ENCODE data around the gene RELN. TPM values are rescaled to one million over a fixed set of nuclear protein-coding genes. Genes with fewer than 3 reads are reported as not detected.

RELN gene
- total and polyA plus RNA-seq, 10 of the 15 experiments (the other 5 are each of a cell fraction or from before 2014, with no cell fraction given): 0.11 to 0.21 TPM; not detected in 8

GRCh38 chr7:103425177-103425576 lies 564.3 kb downstream of the RELN start:
- intact Hi-C loops (cut with micrococcal nuclease; ENCODE audit: unreplicated experiment): no loop called here
- BruUV-seq (replicated peaks): no TSS peak
- H3K79me2 ChIP-seq (ENCODE audit: control insufficient read depth, insufficient read depth, low read length): no peaks in the 10 kb centered on the region
- ATAC-seq: no peak
- ChIA-PET SMC1A (ENCODE audit: uncharacterized antibody, unreplicated experiment) (no interaction called here), POLR2A (no interaction called here), CTCF (no interaction called here), RAD21 (ENCODE audit: unreplicated experiment) (no interaction called here)
- no peak for FAIRE-seq
- no peak overlapping the region for H3K27ac ChIP-seq (ENCODE audit: control insufficient read depth, insufficient read depth)
- H3K27me3 ChIP-seq (replicated peaks in 1 of 2; ENCODE audit: control insufficient read depth in 2 of 2, insufficient read depth in 2 of 2, low read length in 1 of 2): no peaks in the 10 kb centered on the region
- H2AFZ ChIP-seq (ENCODE audit: control insufficient read depth, low read depth, low read length): no peak overlapping the region
- no peak overlapping the region for H3K9ac ChIP-seq (ENCODE audit: control insufficient read depth, insufficient read depth, low read length)
- no peak for DNase-seq (ENCODE audit: low read depth, low spot score)
- no peaks in the 10 kb centered on the region for H4K20me1 ChIP-seq (ENCODE audit: control insufficient read depth, insufficient read depth)
- 0% methylated on average over 1 of the region's 1 CpG for WGBS (ENCODE audit: insufficient coverage, insufficient replicate concordance, low lambda C conversion rate, missing lambda C conversion rate)
- no peaks in the 10 kb centered on the region for H3K4me1 ChIP-seq (ENCODE audit: control insufficient read depth, insufficient read depth, low read length)
- in situ Hi-C loops (cut with MboI): no loop called here
- H3K36me3 ChIP-seq (ENCODE audit: control insufficient read depth in 2 of 2, insufficient read depth in 2 of 2, low read length in 1 of 2): no peaks in the 10 kb centered on the region
- H3K4me2 ChIP-seq (ENCODE audit: control insufficient read depth, insufficient read depth): no peak overlapping the region
- H3K4me3 ChIP-seq: no peak overlapping the region
- H3K9me3 ChIP-seq (replicated peaks; ENCODE audit: control insufficient read depth, insufficient read depth, low read length): no peaks in the 10 kb centered on the region
- TF ChIP-seq NFYA (IDR thresholded peaks at IDR 0.05; ENCODE audit: borderline replicate concordance, low read depth, low read length) (no peak), STAT3 (IDR thresholded peaks at IDR 0.05; ENCODE audit: low read depth, low read length) (no peak), ZNF207 (IDR thresholded peaks at IDR 0.05; ENCODE audit: borderline replicate concordance) (no peak), SMAD1 (IDR thresholded peaks at IDR 0.05; ENCODE audit: low read depth, partially characterized antibody) (no peak), NFYB (IDR thresholded peaks at IDR 0.05; ENCODE audit: insufficient read depth, low read depth, low read length) (no peak), IRF4 (IDR thresholded peaks at IDR 0.05; ENCODE audit: low read depth, low read length) (no peak), SREBF2 (IDR thresholded peaks at IDR 0.05; ENCODE audit: low read length) (no peak), ATF7 (IDR thresholded peaks at IDR 0.05; ENCODE audit: low read depth) (no peak), SPI1 (IDR thresholded peaks at IDR 0.05; ENCODE audit: borderline replicate concordance, insufficient read depth, low read depth, low read length) (no peak), JUNB (IDR thresholded peaks at IDR 0.05) (no peak), CHD1 (IDR thresholded peaks at IDR 0.05; ENCODE audit: low read depth, low read length) (no peak), RB1 (IDR thresholded peaks at IDR 0.05; ENCODE audit: borderline replicate concordance) (no peak), TBL1XR1 (IDR thresholded peaks at IDR 0.05; ENCODE audit: low read depth, low read length) (no peak), ATF2 (IDR thresholded peaks at IDR 0.05; ENCODE audit: low read length) (no peak), MTA3 (IDR thresholded peaks at IDR 0.05; ENCODE audit: borderline replicate concordance, low read length) (no peak), SP1 (IDR thresholded peaks at IDR 0.05; ENCODE audit: low read depth, low read length) (no peak), RBBP5 (conservative IDR thresholded peaks at IDR 0.05) (no peak), EZH2 (IDR thresholded peaks at IDR 0.05; ENCODE audit: borderline replicate concordance, control insufficient read depth, low read depth, low read length) (no peak)

All from GM12878 (cell line).